ENCODE data around the gene ZC3H7A. TPM values are rescaled to one million over a fixed set of nuclear protein-coding genes. Genes with fewer than 3 reads are reported as not detected.

ZC3H7A gene
- total and polyA plus RNA-seq, 10 of the 15 experiments (the other 5 are each of a cell fraction or from before 2014, with no cell fraction given), result 46.3 to 188 (median 68.6) TPM

GRCh38 chr16:11759997-11760396, 37.1 kb downstream of the ZC3H7A start:
- no peaks in the 10 kb centered on the region for H3K27me3 ChIP-seq (replicated peaks in 1 of 2; ENCODE audit: control insufficient read depth in 2 of 2, insufficient read depth in 2 of 2, low read length in 1 of 2)
- RAD21 ChIA-PET (ENCODE audit: unreplicated experiment), result interaction anchor here (1.0 kb wide), 1 partner anchor 38 kb away, joined by 4 read pairs; the partner anchor contains the start of gene ZC3H7A
- peak; percentile 62 for ATAC-seq
- no peak overlapping the region for H3K27ac ChIP-seq (ENCODE audit: control insufficient read depth, insufficient read depth)
- no peaks in the 10 kb centered on the region for H3K79me2 ChIP-seq (ENCODE audit: control insufficient read depth, insufficient read depth, low read length)
- intact Hi-C loops (cut with micrococcal nuclease; ENCODE audit: unreplicated experiment), result no loop called here
- DNase-seq (ENCODE audit: low read depth, low spot score), result no peak
- no TSS peak for BruUV-seq (replicated peaks)
- no peak overlapping the region for H3K4me3 ChIP-seq
- TF ChIP-seq ZNF384 (IDR thresholded peaks at IDR 0.05; ENCODE audit: borderline replicate concordance, low read depth, low read length) (peak; percentile 63), EED (IDR thresholded peaks at IDR 0.05; ENCODE audit: low read depth) (no peak)
- TF ChIP-seq, protein P1, sequence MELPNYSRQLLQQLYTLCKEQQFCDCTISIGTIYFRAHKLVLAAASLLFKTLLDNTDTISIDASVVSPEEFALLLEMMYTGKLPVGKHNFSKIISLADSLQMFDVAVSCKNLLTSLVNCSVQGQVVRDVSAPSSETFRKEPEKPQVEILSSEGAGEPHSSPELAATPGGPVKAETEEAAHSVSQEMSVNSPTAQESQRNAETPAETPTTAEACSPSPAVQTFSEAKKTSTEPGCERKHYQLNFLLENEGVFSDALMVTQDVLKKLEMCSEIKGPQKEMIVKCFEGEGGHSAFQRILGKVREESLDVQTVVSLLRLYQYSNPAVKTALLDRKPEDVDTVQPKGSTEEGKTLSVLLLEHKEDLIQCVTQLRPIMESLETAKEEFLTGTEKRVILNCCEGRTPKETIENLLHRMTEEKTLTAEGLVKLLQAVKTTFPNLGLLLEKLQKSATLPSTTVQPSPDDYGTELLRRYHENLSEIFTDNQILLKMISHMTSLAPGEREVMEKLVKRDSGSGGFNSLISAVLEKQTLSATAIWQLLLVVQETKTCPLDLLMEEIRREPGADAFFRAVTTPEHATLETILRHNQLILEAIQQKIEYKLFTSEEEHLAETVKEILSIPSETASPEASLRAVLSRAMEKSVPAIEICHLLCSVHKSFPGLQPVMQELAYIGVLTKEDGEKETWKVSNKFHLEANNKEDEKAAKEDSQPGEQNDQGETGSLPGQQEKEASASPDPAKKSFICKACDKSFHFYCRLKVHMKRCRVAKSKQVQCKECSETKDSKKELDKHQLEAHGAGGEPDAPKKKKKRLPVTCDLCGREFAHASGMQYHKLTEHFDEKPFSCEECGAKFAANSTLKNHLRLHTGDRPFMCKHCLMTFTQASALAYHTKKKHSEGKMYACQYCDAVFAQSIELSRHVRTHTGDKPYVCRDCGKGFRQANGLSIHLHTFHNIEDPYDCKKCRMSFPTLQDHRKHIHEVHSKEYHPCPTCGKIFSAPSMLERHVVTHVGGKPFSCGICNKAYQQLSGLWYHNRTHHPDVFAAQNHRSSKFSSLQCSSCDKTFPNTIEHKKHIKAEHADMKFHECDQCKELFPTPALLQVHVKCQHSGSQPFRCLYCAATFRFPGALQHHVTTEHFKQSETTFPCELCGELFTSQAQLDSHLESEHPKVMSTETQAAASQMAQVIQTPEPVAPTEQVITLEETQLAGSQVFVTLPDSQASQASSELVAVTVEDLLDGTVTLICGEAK (IDR thresholded peaks at IDR 0.05; ENCODE audit: borderline replicate concordance), result 0 out of 2 replicates have a peak, but pooled peaks have one; percentile 27
- no peaks in the 10 kb centered on the region for H4K20me1 ChIP-seq (ENCODE audit: control insufficient read depth, insufficient read depth)
- CTCF ChIA-PET, result interaction anchor here (0.6 to 0.7 kb wide), 2 partner anchors 70 to 249 kb away, joined by 3 read pairs; no protein-coding TSS in a partner anchor
- in situ Hi-C loops (cut with MboI), result no loop called here
- no peaks in the 10 kb centered on the region for H3K9me3 ChIP-seq (replicated peaks; ENCODE audit: control insufficient read depth, insufficient read depth, low read length)
- FAIRE-seq, result no peak
- POLR2A ChIA-PET, result interaction anchor here (0.5 to 1.7 kb wide), 7 partner anchors 11 to 94 kb away, joined by 3 to 8 read pairs (median 4); partner anchors contain the start of gene TXNDC11
- 80% methylated on average over 2 of the region's 4 CpGs for WGBS (ENCODE audit: insufficient coverage, insufficient replicate concordance, low lambda C conversion rate, missing lambda C conversion rate)
- H3K4me2 ChIP-seq (ENCODE audit: control insufficient read depth, insufficient read depth), result no peak overlapping the region
- H2AFZ ChIP-seq (ENCODE audit: control insufficient read depth, low read depth, low read length), result no peak overlapping the region
- no peaks in the 10 kb centered on the region for H3K4me1 ChIP-seq (ENCODE audit: control insufficient read depth, insufficient read depth, low read length)
- SMC1A ChIA-PET (ENCODE audit: uncharacterized antibody, unreplicated experiment), result interaction anchor here (0.6 to 2.1 kb wide), 5 partner anchors 10 to 205 kb away, joined by 3 to 11 read pairs (median 5); no protein-coding TSS in a partner anchor
- no peak overlapping the region for H3K9ac ChIP-seq (ENCODE audit: control insufficient read depth, insufficient read depth, low read length)
- H3K36me3 ChIP-seq (ENCODE audit: control insufficient read depth in 2 of 2, insufficient read depth in 2 of 2, low read length in 1 of 2), result peaks cover 12 to 53% of the 10 kb centered on the region in 2 experiments
